Gastrocnemius medialis (tissue), 4 donors: ENCODE results near the gene UQCRC2.

ENCODE experiments used
- POLR2A ChIP-seq, 2 donors: fragments of 450-650 bp; IDR thresholded peaks; one replicate each; pipeline ENCODE4 v1.6.1; 2017; ENCODE audit warnings: antibody characterized with exemption in 2 of 2, mild to moderate bottlenecking in 2 of 2, moderate library complexity in 2 of 2
- TF ChIP-seq, protein P1 (sequence below), 5 experiments: fragments of 450-650 bp in 3 of 5; fragments of 200-600 bp in 2 of 5; sonication (generic) in 2 of 5; IDR thresholded peaks in 4 of 5; conservative IDR thresholded peaks in 1 of 5; 1 replicate in 4 of 5; 2 replicates in 1 of 5; pipeline ENCODE4 v1.5.1; 2016 to 2019; ENCODE audit warnings: antibody characterized with exemption in 5 of 5, mild to moderate bottlenecking in 3 of 5, moderate library complexity in 3 of 5

DNA sequence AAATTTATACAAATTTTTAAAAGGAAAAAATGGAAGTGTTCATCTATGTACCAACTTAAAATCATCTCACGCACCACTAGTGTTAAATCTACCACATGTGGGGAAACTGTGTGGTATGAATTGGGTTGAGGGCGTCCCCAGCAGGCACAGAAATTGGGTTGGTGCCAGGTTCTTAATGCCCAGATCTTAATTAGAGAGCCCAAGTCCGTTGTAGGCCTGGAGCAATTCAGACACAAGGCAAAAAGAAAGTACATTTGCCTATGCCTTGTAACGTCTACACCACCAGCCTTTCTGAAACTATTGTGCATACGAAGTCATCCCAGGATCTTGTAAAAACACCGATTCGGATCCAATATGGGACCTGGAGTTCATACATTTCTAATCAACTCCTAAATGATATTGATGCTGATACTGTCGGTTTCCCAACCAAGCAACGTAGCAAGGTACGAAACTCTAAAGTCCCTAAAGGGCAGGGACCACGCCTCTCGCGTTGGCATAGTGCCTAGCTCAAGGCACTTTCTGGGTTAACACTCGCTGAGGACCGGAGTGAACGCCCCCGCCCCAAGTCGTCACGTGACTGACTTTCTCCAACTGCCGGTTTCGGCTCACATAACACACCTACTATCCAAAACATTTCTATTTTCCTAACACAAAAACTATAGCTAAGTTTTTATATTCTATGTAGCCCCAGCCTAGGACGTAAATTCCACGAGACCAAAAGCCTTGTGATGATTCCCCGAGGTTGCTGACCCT lies 945 bp upstream of the UQCRC2 start:
- TF ChIP-seq POLR2A (IDR thresholded peaks at IDR 0.05), result no peak
- TF ChIP-seq, protein P1, sequence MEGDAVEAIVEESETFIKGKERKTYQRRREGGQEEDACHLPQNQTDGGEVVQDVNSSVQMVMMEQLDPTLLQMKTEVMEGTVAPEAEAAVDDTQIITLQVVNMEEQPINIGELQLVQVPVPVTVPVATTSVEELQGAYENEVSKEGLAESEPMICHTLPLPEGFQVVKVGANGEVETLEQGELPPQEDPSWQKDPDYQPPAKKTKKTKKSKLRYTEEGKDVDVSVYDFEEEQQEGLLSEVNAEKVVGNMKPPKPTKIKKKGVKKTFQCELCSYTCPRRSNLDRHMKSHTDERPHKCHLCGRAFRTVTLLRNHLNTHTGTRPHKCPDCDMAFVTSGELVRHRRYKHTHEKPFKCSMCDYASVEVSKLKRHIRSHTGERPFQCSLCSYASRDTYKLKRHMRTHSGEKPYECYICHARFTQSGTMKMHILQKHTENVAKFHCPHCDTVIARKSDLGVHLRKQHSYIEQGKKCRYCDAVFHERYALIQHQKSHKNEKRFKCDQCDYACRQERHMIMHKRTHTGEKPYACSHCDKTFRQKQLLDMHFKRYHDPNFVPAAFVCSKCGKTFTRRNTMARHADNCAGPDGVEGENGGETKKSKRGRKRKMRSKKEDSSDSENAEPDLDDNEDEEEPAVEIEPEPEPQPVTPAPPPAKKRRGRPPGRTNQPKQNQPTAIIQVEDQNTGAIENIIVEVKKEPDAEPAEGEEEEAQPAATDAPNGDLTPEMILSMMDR (IDR thresholded peaks at IDR 0.05 in 4 of 5, conservative IDR thresholded peaks at IDR 0.05 in 1 of 5), result no peak
